Mesendoderm (in vitro differentiated cells): ENCODE measurements around the gene SAMD4A.

ENCODE experiments used
- DNase-seq: peaks from one replicate; pipeline ENCODE4 v3.0.0; 2013
- H2AK5ac ChIP-seq: 2 replicates; pipeline ENCODE4 v1.6.1; 2013; ENCODE audit warnings: low read length, inconsistent platforms
- H2BK120ac ChIP-seq: 2 replicates; pipeline ENCODE4 v1.6.1; 2013; ENCODE audit warnings: low read depth, mild to moderate bottlenecking, low read length, moderate library complexity, mixed read lengths
- H2BK15ac ChIP-seq: replicated peaks from 2 replicates; pipeline ENCODE4 v1.6.1; 2013; ENCODE audit warnings: low read depth, mild to moderate bottlenecking, moderate library complexity
- H2BK5ac ChIP-seq: 2 replicates; pipeline ENCODE4 v1.6.1; 2013; ENCODE audit warnings: low read length, inconsistent platforms
- H3K18ac ChIP-seq: 2 replicates; pipeline ENCODE4 v1.6.1; 2013; ENCODE audit warnings: mild to moderate bottlenecking, low read length, mixed read lengths
- H3K23ac ChIP-seq: one replicate; pipeline ENCODE4 v1.6.1; 2013; ENCODE audit warnings: low read length
- H3K27ac ChIP-seq: 2 replicates; pipeline ENCODE4 v1.5.1; 2013; ENCODE audit warnings: low read depth, mild to moderate bottlenecking, inconsistent platforms, low read length, moderate library complexity
- H3K27me3 ChIP-seq: 2 replicates; pipeline ENCODE4 v1.6.1; 2013; ENCODE audit warnings: low read length, control low read depth, mild to moderate bottlenecking, inconsistent platforms; ENCODE audit not compliant: insufficient read depth, poor library complexity
- H3K36me3 ChIP-seq: 2 replicates; pipeline ENCODE4 v1.6.1; 2013; ENCODE audit warnings: low read length, inconsistent platforms; ENCODE audit not compliant: control insufficient read depth, insufficient read depth
- H3K4ac ChIP-seq: one replicate; pipeline ENCODE4 v1.6.1; 2013; ENCODE audit warnings: low read depth, mild to moderate bottlenecking, low read length, moderate library complexity
- H3K4me1 ChIP-seq: 2 replicates; pipeline ENCODE4 v1.6.1; 2013; ENCODE audit warnings: low read depth, low read length, inconsistent platforms; ENCODE audit not compliant: control insufficient read depth
- H3K4me2 ChIP-seq: 2 replicates; pipeline ENCODE4 v1.6.1; 2013; ENCODE audit warnings: low read length
- H3K4me3 ChIP-seq: 2 replicates; pipeline ENCODE4 v1.5.1; 2013; ENCODE audit warnings: mild to moderate bottlenecking, low read length
- H3K56ac ChIP-seq: one replicate; pipeline ENCODE4 v1.6.1; 2013; ENCODE audit warnings: low read length
- H3K79me1 ChIP-seq: 2 replicates; pipeline ENCODE4 v1.6.1; 2013; ENCODE audit warnings: low read length, inconsistent platforms
- H3K79me2 ChIP-seq: 2 replicates; pipeline ENCODE4 v1.6.1; 2013; ENCODE audit warnings: mild to moderate bottlenecking, low read length; ENCODE audit not compliant: control insufficient read depth, insufficient read depth
- H3K9ac ChIP-seq: 2 replicates; pipeline ENCODE4 v1.6.1; 2013; ENCODE audit warnings: low read length, inconsistent platforms
- H4K5ac ChIP-seq: one replicate; pipeline ENCODE4 v1.6.1; 2013; ENCODE audit warnings: low read length
- H4K8ac ChIP-seq: one replicate; pipeline ENCODE4 v1.6.1; 2013; ENCODE audit warnings: low read depth, mild to moderate bottlenecking, control low read depth, low read length, moderate library complexity
- WGBS: extraction: QIAGEN DNeasy Blood & Tissue Kit; methylation state at CpG from one replicate; pipeline ENCODE4 v1.1.7; 2013; ENCODE audit warnings: low lambda C conversion rate, missing lambda C conversion rate; ENCODE audit not compliant: insufficient coverage; ENCODE audit errors: extremely low coverage; 5-methylcytosine and 5-hydroxymethylcytosine counted together

The SAMD4A gene

GRCh38 chr14:54584097-54584496, 17.2 kb downstream of the SAMD4A start:
- Histone ChIP-seq H2AK5ac (no peak overlapping the region), H3K4me3 (no peak overlapping the region), H3K36me3 (no peaks in the 10 kb centered on the region), H2BK120ac (no peak overlapping the region), H3K27me3 (no peaks in the 10 kb centered on the region), H3K79me2 (peaks cover 16% of the 10 kb centered on the region), H4K5ac (no peak overlapping the region), H3K27ac (no peak overlapping the region), H2BK5ac (no peak overlapping the region), H3K9ac (no peak overlapping the region), H3K4me2 (no peak overlapping the region), H3K56ac (no peak overlapping the region), H3K23ac (no peak overlapping the region), H3K79me1 (peaks cover 2% of the 10 kb centered on the region), H3K18ac (no peak overlapping the region), H2BK15ac (no peak overlapping the region), H3K4ac (no peak overlapping the region), H3K4me1 (peaks cover 4% of the 10 kb centered on the region), H4K8ac (no peak overlapping the region)
- DNase-seq: no peak
- WGBS: no CpG with 5 or more reads among the region's 1 CpG

GRCh38 chr14:54585214-54585613, 18.3 kb downstream of the SAMD4A start:
- DNase-seq: no peak
- H3K4ac ChIP-seq: no peak overlapping the region
- no peak overlapping the region for H4K8ac ChIP-seq
- H2AK5ac ChIP-seq: no peak overlapping the region
- H3K4me3 ChIP-seq: no peak overlapping the region
- H3K56ac ChIP-seq: no peak overlapping the region
- no peaks in the 10 kb centered on the region for H3K36me3 ChIP-seq
- WGBS: no CpG with 5 or more reads among the region's 3 CpGs
- H3K4me2 ChIP-seq: no peak overlapping the region
- no peak overlapping the region for H3K18ac ChIP-seq
- no peak overlapping the region for H3K9ac ChIP-seq
- H3K79me1 ChIP-seq: peaks cover 2% of the 10 kb centered on the region
- no peaks in the 10 kb centered on the region for H3K27me3 ChIP-seq
- H2BK120ac ChIP-seq: no peak overlapping the region
- no peak overlapping the region for H2BK15ac ChIP-seq
- no peak overlapping the region for H2BK5ac ChIP-seq
- H4K5ac ChIP-seq: no peak overlapping the region
- H3K79me2 ChIP-seq: peaks cover 12% of the 10 kb centered on the region
- H3K4me1 ChIP-seq: peaks cover 4% of the 10 kb centered on the region
- no peak overlapping the region for H3K27ac ChIP-seq
- H3K23ac ChIP-seq: no peak overlapping the region

- no peak overlapping the region for H3K18ac ChIP-seq
- no peak overlapping the region for H2AK5ac ChIP-seq
- no peak overlapping the region for H3K4ac ChIP-seq
- H2BK120ac ChIP-seq: no peak overlapping the region
- no peak overlapping the region for H3K4me2 ChIP-seq
- no peak overlapping the region for H3K4me3 ChIP-seq
- H4K5ac ChIP-seq: no peak overlapping the region
- no peak overlapping the region for H3K56ac ChIP-seq
- H3K9ac ChIP-seq: no peak overlapping the region
- H3K27me3 ChIP-seq: no peaks in the 10 kb centered on the region
- no CpG with 5 or more reads among the region's 2 CpGs for WGBS
- no peak for DNase-seq
- H3K79me1 ChIP-seq: peaks cover 7% of the 10 kb centered on the region
- H3K79me2 ChIP-seq: peaks cover 11% of the 10 kb centered on the region
- no peak overlapping the region for H3K23ac ChIP-seq
- no peaks in the 10 kb centered on the region for H3K36me3 ChIP-seq
- no peak overlapping the region for H4K8ac ChIP-seq
- no peak overlapping the region for H2BK5ac ChIP-seq
- H3K4me1 ChIP-seq: no peaks in the 10 kb centered on the region
- no peak overlapping the region for H2BK15ac ChIP-seq
- H3K27ac ChIP-seq: no peak overlapping the region
These were observed 22.1 kb downstream of the SAMD4A start for GRCh38 chr14:54589076-54589475.

GRCh38 chr14:54589843-54590242, 22.9 kb downstream of the SAMD4A start:
- no peak overlapping the region for H4K8ac ChIP-seq
- WGBS: no CpG with 5 or more reads among the region's 4 CpGs
- no peaks in the 10 kb centered on the region for H3K4me1 ChIP-seq
- H3K27me3 ChIP-seq: no peaks in the 10 kb centered on the region
- H2BK15ac ChIP-seq: no peak overlapping the region
- H3K79me2 ChIP-seq: peaks cover 9% of the 10 kb centered on the region
- no peak overlapping the region for H3K23ac ChIP-seq
- H3K56ac ChIP-seq: no peak overlapping the region
- no peak overlapping the region for H3K9ac ChIP-seq
- no peaks in the 10 kb centered on the region for H3K36me3 ChIP-seq
- no peak overlapping the region for H2BK120ac ChIP-seq
- peaks cover 7% of the 10 kb centered on the region for H3K79me1 ChIP-seq
- DNase-seq: no peak
- H3K4me2 ChIP-seq: no peak overlapping the region
- H2AK5ac ChIP-seq: no peak overlapping the region
- no peak overlapping the region for H4K5ac ChIP-seq
- H3K27ac ChIP-seq: no peak overlapping the region
- no peak overlapping the region for H3K18ac ChIP-seq
- no peak overlapping the region for H3K4me3 ChIP-seq
- H3K4ac ChIP-seq: no peak overlapping the region
- H2BK5ac ChIP-seq: no peak overlapping the region

DNA sequence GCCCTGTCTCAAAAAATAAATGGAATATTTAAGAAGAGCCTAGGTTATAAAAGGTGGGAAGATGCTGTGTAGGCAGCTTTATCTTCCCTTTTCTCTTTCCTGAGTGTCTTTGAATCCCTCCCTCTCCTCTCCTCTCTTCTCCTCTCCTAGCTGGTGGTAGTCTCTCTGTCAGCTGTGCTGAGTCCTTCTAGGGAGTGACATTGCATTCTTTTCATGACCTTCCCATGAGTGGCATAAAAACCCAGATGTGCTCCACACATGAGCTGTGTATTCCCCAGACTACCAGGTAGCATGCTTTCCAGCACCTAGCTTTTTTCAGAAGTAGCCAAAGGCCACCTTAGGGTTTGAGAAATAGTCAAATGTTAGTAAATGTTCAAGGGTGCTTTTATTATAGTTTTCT, 23.6 kb downstream of the SAMD4A start:
- no peak overlapping the region for H4K8ac ChIP-seq
- no peak overlapping the region for H3K4ac ChIP-seq
- DNase-seq: no peak
- no peaks in the 10 kb centered on the region for H3K36me3 ChIP-seq
- no peak overlapping the region for H3K9ac ChIP-seq
- no peak overlapping the region for H2BK5ac ChIP-seq
- no peak overlapping the region for H3K23ac ChIP-seq
- no peak overlapping the region for H3K27ac ChIP-seq
- no peak overlapping the region for H2BK15ac ChIP-seq
- H2BK120ac ChIP-seq: no peak overlapping the region
- H2AK5ac ChIP-seq: no peak overlapping the region
- H3K27me3 ChIP-seq: no peaks in the 10 kb centered on the region
- no peak overlapping the region for H3K4me2 ChIP-seq
- H3K79me2 ChIP-seq: peaks cover 9% of the 10 kb centered on the region
- H4K5ac ChIP-seq: no peak overlapping the region
- no peak overlapping the region for H3K56ac ChIP-seq
- H3K18ac ChIP-seq: no peak overlapping the region
- no peaks in the 10 kb centered on the region for H3K4me1 ChIP-seq
- H3K79me1 ChIP-seq: peaks cover 6% of the 10 kb centered on the region
- no peak overlapping the region for H3K4me3 ChIP-seq

DNA sequence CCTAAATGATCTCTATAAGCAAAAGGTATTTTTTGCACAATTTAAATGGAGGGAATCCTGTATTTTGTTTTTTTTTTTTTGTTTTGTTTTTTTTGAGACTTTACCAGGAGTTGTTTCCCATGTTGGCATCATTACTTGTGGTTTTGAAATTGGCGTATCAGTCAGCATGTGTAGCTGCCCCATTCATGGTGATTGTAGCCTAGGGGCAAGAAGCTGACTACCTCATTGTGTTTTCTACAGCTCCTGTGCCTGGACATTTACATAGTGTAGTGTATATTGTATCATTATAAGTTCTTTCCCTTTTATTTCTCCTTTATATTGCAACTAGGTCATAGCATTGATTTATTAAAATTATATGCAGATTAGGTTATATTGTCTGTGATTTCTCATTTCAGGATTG, 24.5 kb downstream of the SAMD4A start:
- Histone ChIP-seq H3K4me3 (no peak overlapping the region), H3K56ac (no peak overlapping the region), H3K79me1 (peaks cover 6% of the 10 kb centered on the region), H3K4me1 (no peaks in the 10 kb centered on the region), H2AK5ac (no peak overlapping the region), H3K18ac (no peak overlapping the region), H3K23ac (no peak overlapping the region), H4K8ac (no peak overlapping the region), H3K36me3 (no peaks in the 10 kb centered on the region), H2BK5ac (no peak overlapping the region), H2BK15ac (no peak overlapping the region), H3K4me2 (no peak overlapping the region), H3K79me2 (peaks cover 9% of the 10 kb centered on the region), H4K5ac (no peak overlapping the region), H2BK120ac (no peak overlapping the region), H3K4ac (no peak overlapping the region), H3K9ac (no peak overlapping the region), H3K27ac (no peak overlapping the region), H3K27me3 (no peaks in the 10 kb centered on the region)
- no peak for DNase-seq
- WGBS: no CpG with 5 or more reads among the region's 1 CpG
